SHP77 treated with DMSO at 0.1 percent for 48 hours (cell line): ENCODE results near the gene PARP3.
"Not testable (repeated sequence)": the region's sequence is repeated elsewhere in the genome, so short reads cannot be mapped to it uniquely, and the experiment has no call there.

ENCODE experiments used
- DNase-seq: peaks from one replicate; lab custom pipeline; 2025; lab: John Stamatoyannopoulos, UW

The PARP3 gene

DNA sequence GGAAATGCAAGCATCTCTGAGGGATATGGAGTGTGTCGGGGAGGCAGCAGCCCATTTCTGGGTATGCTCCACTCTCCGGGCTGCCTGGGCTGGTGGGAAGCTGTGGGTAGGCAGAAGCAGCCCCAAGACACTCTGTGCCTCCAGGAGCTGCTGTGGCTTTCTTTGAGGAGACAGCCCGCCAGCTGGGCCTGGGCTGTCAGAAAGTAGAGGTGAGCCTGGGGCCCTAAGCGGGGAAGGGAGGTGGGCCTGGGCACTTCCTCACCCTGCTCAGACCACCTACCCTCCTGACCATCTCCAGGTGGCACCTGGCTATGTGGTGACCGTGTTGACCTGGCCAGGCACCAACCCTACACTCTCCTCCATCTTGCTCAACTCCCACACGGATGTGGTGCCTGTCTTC, 42.9 kb downstream of the PARP3 start:
- no peak for DNase-seq

GRCh38 chr3:51986010-51986947, 44.1 kb downstream of the PARP3 start:
- no peak for DNase-seq

GRCh38 chr3:51987568-51987967, 45.4 kb downstream of the PARP3 start:
- no peak for DNase-seq

- no peak for DNase-seq
Measured at GRCh38 chr3:51988286-51989146, 46.4 kb downstream of the PARP3 start.

- DNase-seq: not testable (repeated sequence)
Measured at GRCh38 chr3:51990501-51990971, 48.4 kb downstream of the PARP3 start.

- no peak for DNase-seq
Measured at GRCh38 chr3:51992017-51992682, 50.0 kb downstream of the PARP3 start.

DNA sequence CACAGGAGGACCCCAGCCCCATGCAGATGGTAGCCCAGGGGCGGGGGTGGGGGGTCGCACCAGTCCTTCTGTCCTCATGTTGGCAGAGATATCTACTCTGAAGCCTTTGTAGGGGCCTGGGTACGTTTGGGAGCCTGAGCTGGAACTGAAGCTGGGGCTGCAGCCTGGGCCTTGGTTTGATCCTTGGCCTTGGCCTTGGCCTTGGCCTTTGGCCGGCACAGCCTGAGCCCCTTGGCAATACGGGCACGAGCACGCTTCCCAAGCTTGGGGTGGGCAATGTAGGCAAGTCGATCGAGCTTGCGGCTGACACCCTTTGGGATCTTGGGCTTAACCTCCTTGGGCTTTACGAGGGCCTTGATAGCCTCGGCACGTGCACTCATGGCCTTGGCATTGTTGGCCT, 51.5 kb downstream of the PARP3 start:
- not testable (repeated sequence) for DNase-seq

DNA sequence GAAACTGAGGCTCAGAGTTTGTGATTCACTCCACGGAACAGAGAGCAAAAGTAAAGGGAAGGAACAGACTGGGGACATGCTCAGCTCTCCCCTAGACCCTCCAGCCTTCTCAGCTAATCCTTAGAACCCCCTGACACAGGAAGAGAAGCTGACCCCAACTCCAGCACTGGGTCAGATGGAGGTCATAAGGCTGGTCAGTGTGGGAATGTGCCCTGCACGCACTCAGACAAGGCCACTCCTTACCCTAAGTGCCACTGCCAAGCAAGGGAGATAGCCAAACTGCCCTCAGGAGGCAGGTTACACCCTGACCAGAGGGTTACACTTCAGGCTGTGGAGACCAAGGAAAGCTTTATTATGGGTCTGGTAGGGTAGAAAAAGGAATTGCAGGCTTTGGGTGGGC, 52.4 kb downstream of the PARP3 start:
- no peak for DNase-seq

GRCh38 chr3:51995346-51996163, 53.4 kb downstream of the PARP3 start, which contains the start of gene RPL29:
Gene RPL29, minus strand, starts transcription at chr3:51995895. Its CDS starts 434 bp downstream, at chr3:51995461.
- DNase-seq: peak; percentile 79

DNA sequence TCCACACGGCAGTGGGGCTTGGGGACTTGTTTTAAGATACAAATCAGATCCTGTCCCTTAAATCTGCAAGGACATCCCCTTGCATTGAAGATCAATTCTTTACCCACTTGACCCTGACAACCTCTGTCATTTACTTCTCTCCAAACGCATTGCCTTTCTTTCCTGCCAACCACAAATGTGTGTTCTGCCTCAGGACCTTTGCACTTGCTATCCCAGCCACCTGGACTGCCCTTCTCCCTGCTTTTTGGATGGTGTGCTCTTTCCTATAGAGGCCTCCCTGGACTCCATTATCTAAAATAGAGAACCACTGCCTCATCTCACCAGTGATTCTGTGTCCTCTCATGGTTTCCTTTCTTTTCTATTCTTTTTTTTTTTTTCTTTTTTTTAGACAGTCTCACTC, 55.0 kb downstream of the PARP3 start:
- DNase-seq: no peak

GRCh38 chr3:51997935-51998596, 55.9 kb downstream of the PARP3 start:
- no peak for DNase-seq
